Measurements from ENCODE around the gene DNAJB6. TPM values are rescaled to one million over a fixed set of nuclear protein-coding genes. Genes with fewer than 3 reads are reported as not detected.
A peak's percentile ranks its signal among the peaks of the same experiment; 100 is the strongest.

The DNAJB6 gene
- total and polyA plus RNA-seq, 7 experiments from 2014 or later: 79.8 to 219 (median 114) TPM

DNA sequence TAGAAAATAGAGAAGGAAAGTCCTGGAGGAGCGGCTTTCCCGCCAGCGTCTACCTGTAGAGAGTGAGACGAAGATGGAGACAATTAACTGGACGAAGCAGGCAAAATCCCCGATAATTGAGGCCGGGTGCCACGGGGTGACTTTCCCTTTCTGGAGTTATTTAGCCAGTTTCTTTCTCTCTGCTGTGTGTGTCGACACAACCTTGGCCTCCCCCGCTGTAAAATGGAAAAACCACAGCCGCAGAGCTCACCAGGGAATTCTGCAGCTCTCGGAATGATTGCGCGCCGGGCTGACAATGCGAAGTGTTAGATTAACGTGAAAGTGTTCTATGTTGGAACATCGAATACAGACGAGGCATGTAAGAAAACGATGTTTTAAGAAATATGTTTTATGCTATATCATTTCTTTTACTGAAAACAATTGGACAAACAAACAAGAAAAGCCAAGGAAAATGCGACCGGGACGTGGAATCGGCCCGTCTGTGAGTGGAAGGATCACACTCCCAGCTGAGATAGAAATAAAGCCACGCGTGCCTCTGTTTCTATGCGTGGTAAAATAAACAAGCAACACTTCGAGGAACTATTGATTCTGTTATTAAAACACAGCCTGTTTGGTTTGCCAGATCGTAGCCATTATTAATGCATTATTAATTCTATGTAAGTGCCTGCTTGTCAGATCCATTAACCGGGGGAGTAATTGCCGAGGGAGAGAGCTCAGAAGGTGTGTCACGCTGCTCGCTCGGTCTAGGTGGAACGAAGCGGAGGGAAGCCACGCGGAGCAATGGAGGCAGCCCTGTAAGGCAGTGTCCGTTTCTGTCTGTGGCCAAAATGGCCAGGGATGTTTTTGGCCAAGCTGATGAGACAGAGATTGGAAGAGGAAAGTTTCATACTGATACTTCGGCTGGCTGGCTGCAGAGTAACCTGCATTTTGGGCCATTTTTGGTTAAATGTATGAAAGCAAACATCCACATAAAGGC lies 129.4 kb downstream of the DNAJB6 start:
- peaks cover 0 to 3% (median 0%) of the 10 kb centered on the region in 5 donors for H3K36me3 Mint-ChIP-seq
- peaks cover 0 to 2% (median 0%) of the 10 kb centered on the region in 11 donors for H3K9me3 Mint-ChIP-seq

DNA sequence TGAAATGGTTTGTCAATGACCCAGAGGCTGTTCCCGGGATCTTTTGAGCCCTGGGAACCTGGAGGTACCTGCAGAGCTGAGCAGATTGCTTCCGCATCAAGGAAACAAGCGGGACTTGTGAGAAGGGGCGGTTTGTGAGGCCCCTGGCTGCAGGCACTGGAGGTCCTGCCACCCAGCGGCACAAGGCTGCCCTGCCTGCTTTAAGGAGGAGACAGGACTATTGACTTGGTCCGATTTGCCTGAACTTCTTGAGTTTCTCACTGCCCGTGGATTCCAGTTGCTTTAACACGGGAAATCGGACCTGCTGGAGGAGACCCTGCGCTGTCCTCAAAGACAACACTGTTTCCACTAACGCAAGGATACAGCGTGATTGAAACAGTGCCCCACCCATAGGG lies 130.1 kb downstream of the DNAJB6 start:
- ATAC-seq (no peak), DNase-seq (no peak)
- Histone ChIP-seq H3K27ac (ENCODE audit: low read depth, low read length) (no peak overlapping the region), H3K27me3 (ENCODE audit: control insufficient read depth in 2 of 2, insufficient read depth in 2 of 2, low read length in 2 of 2) (no peaks in the 10 kb centered on the region), H3K9me3 (ENCODE audit: control insufficient read depth in 2 of 3, low read length in 3 of 3) (no peaks in the 10 kb centered on the region), H3K4me3 (ENCODE audit: low read length) (no peak overlapping the region), H3K4me1 (ENCODE audit: control insufficient read depth in 2 of 2, insufficient read depth in 2 of 2, low read length in 2 of 2) (peaks cover 11 to 13% of the 10 kb centered on the region in 2 donors), H3K36me3 (ENCODE audit: control insufficient read depth in 2 of 3, insufficient read depth in 3 of 3, low read length in 3 of 3) (no peaks in the 10 kb centered on the region)
- H3K27me3 Mint-ChIP-seq: peaks cover 0 to 24% (median 0%) of the 10 kb centered on the region in 5 donors
- H3K9me3 Mint-ChIP-seq: peaks cover 0 to 2% (median under 1%) of the 10 kb centered on the region in 11 donors
- H3K4me1 Mint-ChIP-seq: peaks cover 17 to 42% (median 26%) of the 10 kb centered on the region in 7 donors
- intact Hi-C loops (cut with micrococcal nuclease): no loop called here
- no peak overlapping the region for H3K4me3 Mint-ChIP-seq
- H3K27ac Mint-ChIP-seq: no peak overlapping the region
- ChIA-PET CTCF (no interaction called here), POLR2A (no interaction called here)
- peaks cover 0 to 6% (median under 1%) of the 10 kb centered on the region in 5 donors for H3K36me3 Mint-ChIP-seq

More for the DNA sequence above, 129.4 kb downstream of the DNAJB6 start:
- peaks cover 0 to 29% (median 0%) of the 10 kb centered on the region in 5 donors for H3K27me3 Mint-ChIP-seq
- Histone ChIP-seq H3K27me3 (ENCODE audit: control insufficient read depth in 2 of 2, insufficient read depth in 2 of 2, low read length in 2 of 2) (no peaks in the 10 kb centered on the region), H3K36me3 (ENCODE audit: control insufficient read depth in 2 of 3, insufficient read depth in 3 of 3, low read length in 3 of 3) (no peaks in the 10 kb centered on the region), H3K9me3 (ENCODE audit: control insufficient read depth in 2 of 3, low read length in 3 of 3) (no peaks in the 10 kb centered on the region), H3K27ac (ENCODE audit: low read depth, low read length) (no peak overlapping the region), H3K4me3 (ENCODE audit: low read length) (no peak overlapping the region), H3K4me1 (ENCODE audit: control insufficient read depth in 2 of 2, insufficient read depth in 2 of 2, low read length in 2 of 2) (peaks cover 5 to 6% of the 10 kb centered on the region in 2 donors)
- POLR2A ChIA-PET: no interaction called here
- DNase-seq (no peak), ATAC-seq (no peak)
- H3K4me1 Mint-ChIP-seq: peaks cover 16 to 40% (median 26%) of the 10 kb centered on the region in 7 donors
- H3K27ac Mint-ChIP-seq: peak overlapping the region in 4 of 9 donors; percentile 3 to 56 (median 34)
- intact Hi-C loops (cut with micrococcal nuclease): no loop called here
- CTCF ChIA-PET: no interaction called here
- H3K4me3 Mint-ChIP-seq: no peak overlapping the region

Other genes starting within 250 kb of the DNAJB6 start
- 10 to 100 TPM; 41.6 to 64.6 (median 54.9) TPM for gene UBE3C, start 198.1 kb upstream of the DNAJB6 start, total RNA-seq
- gene UBE3C, start 198.1 kb upstream of the DNAJB6 start, polyA plus RNA-seq: 10 to 100 TPM; 21.3 to 31.1 TPM

Data from naive thymus-derived CD4-positive, alpha-beta T cell (primary cell).